Measurements from ENCODE around the gene FNDC3B. TPM values are rescaled to one million over a fixed set of nuclear protein-coding genes. Genes with fewer than 3 reads are reported as not detected.
A peak's percentile ranks its signal among the peaks of the same experiment; 100 is the strongest.

FNDC3B gene
- total and polyA plus RNA-seq, 4 donors = 23.3 to 74.2 (median 32.9) TPM

- Histone ChIP-seq H3K36me3 (ENCODE audit: control insufficient read depth in 4 of 4, insufficient read depth in 3 of 4, low read depth in 1 of 4, low read length in 3 of 4) (peaks cover 2 to 26% (median 7%) of the 10 kb centered on the region in 4 donors), H3K4me3 (ENCODE audit: low read depth in 1 of 3, low read length in 3 of 3) (no peak overlapping the region), H3K9ac (ENCODE audit: low read depth in 1 of 2, low read length in 2 of 2) (no peak overlapping the region), H3K4me1 (ENCODE audit: control insufficient read depth in 4 of 4, insufficient read depth in 4 of 4, low read length in 3 of 4) (peaks cover 0 to 14% (median 10%) of the 10 kb centered on the region in 4 donors), H3K27ac (ENCODE audit: low read depth in 1 of 2, low read length in 2 of 2) (no peak overlapping the region), H3K27me3 (ENCODE audit: control insufficient read depth in 4 of 4, insufficient read depth in 4 of 4, low read length in 3 of 4) (no peaks in the 10 kb centered on the region), H3K9me3 (ENCODE audit: control insufficient read depth in 4 of 4, low read length in 3 of 4) (no peaks in the 10 kb centered on the region)
- DNase-seq (ENCODE audit: low spot score) = no peak
- WGBS = 94% methylated on average over 8 of the region's 8 CpGs
- no peak for TF ChIP-seq RAD21 (IDR thresholded peaks at IDR 0.05)
- no peak for TF ChIP-seq EGR1 (IDR thresholded peaks at IDR 0.05; ENCODE audit: low read depth in 2 of 2)
- no peak for TF ChIP-seq HNF4G (IDR thresholded peaks at IDR 0.05)
- TF ChIP-seq, protein P1, sequence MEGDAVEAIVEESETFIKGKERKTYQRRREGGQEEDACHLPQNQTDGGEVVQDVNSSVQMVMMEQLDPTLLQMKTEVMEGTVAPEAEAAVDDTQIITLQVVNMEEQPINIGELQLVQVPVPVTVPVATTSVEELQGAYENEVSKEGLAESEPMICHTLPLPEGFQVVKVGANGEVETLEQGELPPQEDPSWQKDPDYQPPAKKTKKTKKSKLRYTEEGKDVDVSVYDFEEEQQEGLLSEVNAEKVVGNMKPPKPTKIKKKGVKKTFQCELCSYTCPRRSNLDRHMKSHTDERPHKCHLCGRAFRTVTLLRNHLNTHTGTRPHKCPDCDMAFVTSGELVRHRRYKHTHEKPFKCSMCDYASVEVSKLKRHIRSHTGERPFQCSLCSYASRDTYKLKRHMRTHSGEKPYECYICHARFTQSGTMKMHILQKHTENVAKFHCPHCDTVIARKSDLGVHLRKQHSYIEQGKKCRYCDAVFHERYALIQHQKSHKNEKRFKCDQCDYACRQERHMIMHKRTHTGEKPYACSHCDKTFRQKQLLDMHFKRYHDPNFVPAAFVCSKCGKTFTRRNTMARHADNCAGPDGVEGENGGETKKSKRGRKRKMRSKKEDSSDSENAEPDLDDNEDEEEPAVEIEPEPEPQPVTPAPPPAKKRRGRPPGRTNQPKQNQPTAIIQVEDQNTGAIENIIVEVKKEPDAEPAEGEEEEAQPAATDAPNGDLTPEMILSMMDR (IDR thresholded peaks at IDR 0.05; ENCODE audit: low read depth, low read length, missing input control) = no peak
Measured at GRCh38 chr3:172257648-172258400, 218.4 kb downstream of the FNDC3B start.

DNA sequence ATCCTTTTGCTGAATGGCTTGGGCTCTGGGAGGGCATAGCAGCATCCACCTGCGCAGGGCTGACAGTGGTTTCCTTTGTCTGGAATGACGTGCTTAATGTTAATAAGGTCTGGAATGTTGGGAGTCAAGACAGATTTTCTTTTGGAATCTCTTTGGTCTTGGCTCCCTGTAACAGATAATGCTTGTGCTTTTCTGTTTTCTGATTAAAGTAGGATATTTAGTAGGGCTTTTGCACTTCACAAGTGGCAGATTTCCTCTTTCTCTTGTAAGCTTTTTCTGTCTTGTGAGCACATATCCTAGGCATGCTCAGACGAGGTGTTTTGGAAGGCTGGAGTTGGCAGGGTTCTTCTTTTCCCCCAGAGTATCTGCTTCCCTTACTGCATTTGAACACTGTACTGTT is 219.2 kb downstream of the FNDC3B start:
- Histone ChIP-seq H3K9ac (ENCODE audit: low read depth in 1 of 2, low read length in 2 of 2) (no peak overlapping the region), H3K27ac (ENCODE audit: low read depth in 1 of 2, low read length in 2 of 2) (peak overlapping the region in 1 of 2 donors; percentile 8), H3K27me3 (ENCODE audit: control insufficient read depth in 4 of 4, insufficient read depth in 4 of 4, low read length in 3 of 4) (no peaks in the 10 kb centered on the region), H3K9me3 (ENCODE audit: control insufficient read depth in 4 of 4, low read length in 3 of 4) (no peaks in the 10 kb centered on the region), H3K4me3 (ENCODE audit: low read depth in 1 of 3, low read length in 3 of 3) (no peak overlapping the region), H3K36me3 (ENCODE audit: control insufficient read depth in 4 of 4, insufficient read depth in 3 of 4, low read depth in 1 of 4, low read length in 3 of 4) (peaks cover 0 to 21% (median 8%) of the 10 kb centered on the region in 4 donors), H3K4me1 (ENCODE audit: control insufficient read depth in 4 of 4, insufficient read depth in 4 of 4, low read length in 3 of 4) (peaks cover 0 to 15% (median 10%) of the 10 kb centered on the region in 4 donors)
- TF ChIP-seq RAD21 (IDR thresholded peaks at IDR 0.05) (no peak), GABPA (IDR thresholded peaks at IDR 0.05 in 1 of 2, conservative IDR thresholded peaks at IDR 0.05 in 1 of 2) (no peak), SP1 (IDR thresholded peaks at IDR 0.05) (no peak), RXRA (IDR thresholded peaks at IDR 0.05) (no peak), FOXA1 (IDR thresholded peaks at IDR 0.05) (no peak)
- TF ChIP-seq, protein P2, sequence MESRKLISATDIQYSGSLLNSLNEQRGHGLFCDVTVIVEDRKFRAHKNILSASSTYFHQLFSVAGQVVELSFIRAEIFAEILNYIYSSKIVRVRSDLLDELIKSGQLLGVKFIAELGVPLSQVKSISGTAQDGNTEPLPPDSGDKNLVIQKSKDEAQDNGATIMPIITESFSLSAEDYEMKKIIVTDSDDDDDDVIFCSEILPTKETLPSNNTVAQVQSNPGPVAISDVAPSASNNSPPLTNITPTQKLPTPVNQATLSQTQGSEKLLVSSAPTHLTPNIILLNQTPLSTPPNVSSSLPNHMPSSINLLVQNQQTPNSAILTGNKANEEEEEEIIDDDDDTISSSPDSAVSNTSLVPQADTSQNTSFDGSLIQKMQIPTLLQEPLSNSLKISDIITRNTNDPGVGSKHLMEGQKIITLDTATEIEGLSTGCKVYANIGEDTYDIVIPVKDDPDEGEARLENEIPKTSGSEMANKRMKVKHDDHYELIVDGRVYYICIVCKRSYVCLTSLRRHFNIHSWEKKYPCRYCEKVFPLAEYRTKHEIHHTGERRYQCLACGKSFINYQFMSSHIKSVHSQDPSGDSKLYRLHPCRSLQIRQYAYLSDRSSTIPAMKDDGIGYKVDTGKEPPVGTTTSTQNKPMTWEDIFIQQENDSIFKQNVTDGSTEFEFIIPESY (IDR thresholded peaks at IDR 0.05) = no peak
- WGBS = 84% methylated on average over 3 of the region's 3 CpGs
- DNase-seq (ENCODE audit: low spot score) = no peak

- H3K27ac ChIP-seq (ENCODE audit: low read depth in 1 of 2, low read length in 2 of 2) = no peak overlapping the region
- peaks cover 3 to 21% (median 9%) of the 10 kb centered on the region in 4 donors for H3K36me3 ChIP-seq (ENCODE audit: control insufficient read depth in 4 of 4, insufficient read depth in 3 of 4, low read depth in 1 of 4, low read length in 3 of 4)
- H3K4me1 ChIP-seq (ENCODE audit: control insufficient read depth in 4 of 4, insufficient read depth in 4 of 4, low read length in 3 of 4) = peaks cover 0 to 17% (median 10%) of the 10 kb centered on the region in 4 donors
- no peak overlapping the region for H3K9ac ChIP-seq (ENCODE audit: low read depth in 1 of 2, low read length in 2 of 2)
- DNase-seq (ENCODE audit: low spot score) = no peak
- no peaks in the 10 kb centered on the region for H3K27me3 ChIP-seq (ENCODE audit: control insufficient read depth in 4 of 4, insufficient read depth in 4 of 4, low read length in 3 of 4)
- H3K4me3 ChIP-seq (ENCODE audit: low read depth in 1 of 3, low read length in 3 of 3) = no peak overlapping the region
- 85% methylated on average over 6 of the region's 6 CpGs for WGBS
- no peaks in the 10 kb centered on the region for H3K9me3 ChIP-seq (ENCODE audit: control insufficient read depth in 4 of 4, low read length in 3 of 4)
- TF ChIP-seq SP1 (IDR thresholded peaks at IDR 0.05) = no peak
- no peak for TF ChIP-seq HNF4A (conservative IDR thresholded peaks at IDR 0.05)
- no peak for TF ChIP-seq HNF4G (IDR thresholded peaks at IDR 0.05)
- TF ChIP-seq MAX (IDR thresholded peaks at IDR 0.05) = no peak
- no peak for TF ChIP-seq FOXA2 (IDR thresholded peaks at IDR 0.05)
- TF ChIP-seq RAD21 (IDR thresholded peaks at IDR 0.05) = no peak
- TF ChIP-seq JUND (IDR thresholded peaks at IDR 0.05) = no peak
- TF ChIP-seq GABPA (IDR thresholded peaks at IDR 0.05 in 1 of 2, conservative IDR thresholded peaks at IDR 0.05 in 1 of 2) = no peak
- TF ChIP-seq FOXA1 (IDR thresholded peaks at IDR 0.05) = no peak
- TF ChIP-seq, protein P2 (IDR thresholded peaks at IDR 0.05) = no peak
- TF ChIP-seq TAF1 (conservative IDR thresholded peaks at IDR 0.05) = no peak
- TF ChIP-seq, protein P3, sequence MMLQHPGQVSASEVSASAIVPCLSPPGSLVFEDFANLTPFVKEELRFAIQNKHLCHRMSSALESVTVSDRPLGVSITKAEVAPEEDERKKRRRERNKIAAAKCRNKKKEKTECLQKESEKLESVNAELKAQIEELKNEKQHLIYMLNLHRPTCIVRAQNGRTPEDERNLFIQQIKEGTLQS (IDR thresholded peaks at IDR 0.05) = no peak
- TF ChIP-seq, protein P4, sequence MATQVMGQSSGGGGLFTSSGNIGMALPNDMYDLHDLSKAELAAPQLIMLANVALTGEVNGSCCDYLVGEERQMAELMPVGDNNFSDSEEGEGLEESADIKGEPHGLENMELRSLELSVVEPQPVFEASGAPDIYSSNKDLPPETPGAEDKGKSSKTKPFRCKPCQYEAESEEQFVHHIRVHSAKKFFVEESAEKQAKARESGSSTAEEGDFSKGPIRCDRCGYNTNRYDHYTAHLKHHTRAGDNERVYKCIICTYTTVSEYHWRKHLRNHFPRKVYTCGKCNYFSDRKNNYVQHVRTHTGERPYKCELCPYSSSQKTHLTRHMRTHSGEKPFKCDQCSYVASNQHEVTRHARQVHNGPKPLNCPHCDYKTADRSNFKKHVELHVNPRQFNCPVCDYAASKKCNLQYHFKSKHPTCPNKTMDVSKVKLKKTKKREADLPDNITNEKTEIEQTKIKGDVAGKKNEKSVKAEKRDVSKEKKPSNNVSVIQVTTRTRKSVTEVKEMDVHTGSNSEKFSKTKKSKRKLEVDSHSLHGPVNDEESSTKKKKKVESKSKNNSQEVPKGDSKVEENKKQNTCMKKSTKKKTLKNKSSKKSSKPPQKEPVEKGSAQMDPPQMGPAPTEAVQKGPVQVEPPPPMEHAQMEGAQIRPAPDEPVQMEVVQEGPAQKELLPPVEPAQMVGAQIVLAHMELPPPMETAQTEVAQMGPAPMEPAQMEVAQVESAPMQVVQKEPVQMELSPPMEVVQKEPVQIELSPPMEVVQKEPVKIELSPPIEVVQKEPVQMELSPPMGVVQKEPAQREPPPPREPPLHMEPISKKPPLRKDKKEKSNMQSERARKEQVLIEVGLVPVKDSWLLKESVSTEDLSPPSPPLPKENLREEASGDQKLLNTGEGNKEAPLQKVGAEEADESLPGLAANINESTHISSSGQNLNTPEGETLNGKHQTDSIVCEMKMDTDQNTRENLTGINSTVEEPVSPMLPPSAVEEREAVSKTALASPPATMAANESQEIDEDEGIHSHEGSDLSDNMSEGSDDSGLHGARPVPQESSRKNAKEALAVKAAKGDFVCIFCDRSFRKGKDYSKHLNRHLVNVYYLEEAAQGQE (IDR thresholded peaks at IDR 0.05) = no peak
Measured at GRCh38 chr3:172259111-172259541, 219.7 kb downstream of the FNDC3B start.

All from liver (tissue), 9 donors.